GM18861 (cell line): ENCODE data around the gene SCAF8.

ENCODE experiments used
- ATAC-seq: cut with Tn5 transposase; IDR thresholded peaks from one replicate; pipeline ENCODE4 v1.9.1; 2021; ENCODE audit not compliant: unreplicated experiment

SCAF8 gene

GRCh38 chr6:154878871-154879491, 145.8 kb downstream of the SCAF8 start:
- no peak for ATAC-seq

- no peak for ATAC-seq
Measured at GRCh38 chr6:154882107-154882506, 148.9 kb downstream of the SCAF8 start.
